HG03066 (cell line): ENCODE data around the gene LITAF.

Experiments
- ATAC-seq: cut with Tn5 transposase; IDR thresholded peaks from one replicate; pipeline ENCODE4 v1.9.1; 2021; ENCODE audit warnings: low read depth; ENCODE audit not compliant: unreplicated experiment

Gene LITAF

DNA sequence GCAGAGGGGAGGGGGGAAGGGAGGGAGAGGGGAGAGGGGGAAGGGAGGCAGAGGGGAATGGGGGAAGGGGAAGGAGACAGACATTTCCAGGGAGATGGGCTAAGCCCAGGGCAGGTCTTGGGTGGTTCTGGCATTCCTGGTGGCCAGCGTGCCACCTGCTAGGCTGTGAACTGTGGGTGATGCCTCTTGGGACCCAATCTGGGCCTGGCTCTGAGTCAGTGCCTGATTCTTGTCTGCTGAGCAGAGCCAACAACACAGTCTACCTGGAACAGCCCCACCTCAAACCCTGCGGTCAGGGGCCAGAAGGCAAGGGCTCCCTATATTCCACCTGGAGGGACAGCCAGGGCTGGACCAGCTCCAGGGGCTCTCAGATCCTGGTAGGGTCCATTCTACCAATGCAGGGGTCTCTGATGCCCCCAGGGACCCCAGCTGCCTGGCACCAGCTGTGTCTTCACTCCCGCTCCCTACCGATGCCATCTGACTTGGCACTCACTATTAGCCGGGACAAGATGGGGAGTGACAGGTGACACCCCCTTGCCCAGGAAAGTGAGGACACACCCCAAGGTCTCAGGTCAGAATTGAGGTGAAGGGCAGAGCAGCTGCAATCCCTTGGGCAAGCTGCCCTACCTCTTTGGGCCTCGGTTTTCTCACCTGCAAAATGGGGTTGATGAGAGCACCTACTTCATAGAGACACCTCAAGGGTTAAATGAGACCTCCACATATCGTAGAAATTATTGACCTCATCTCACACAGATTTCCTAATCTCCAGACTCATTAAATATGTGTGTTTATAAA lies 87.2 kb downstream of the LITAF start:
- ATAC-seq = no peak

DNA sequence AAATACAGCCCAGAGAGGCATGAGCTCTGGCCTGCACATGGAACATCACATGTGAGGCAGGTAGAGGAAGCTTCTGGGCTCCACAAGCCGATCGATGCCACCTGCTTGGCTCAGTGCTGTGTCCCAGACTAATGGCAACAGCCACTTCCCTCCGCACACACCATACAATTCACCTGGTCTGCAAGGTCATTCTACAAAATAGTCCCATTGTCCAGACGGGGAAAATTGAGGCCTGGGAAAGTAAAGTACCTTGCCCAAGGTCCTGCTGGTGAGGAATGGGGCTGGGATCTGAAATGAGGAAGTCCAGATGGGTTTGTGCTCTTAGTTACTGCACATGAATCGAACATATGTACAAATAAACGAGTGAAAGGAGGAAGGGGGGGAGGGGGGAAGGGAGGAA lies 88.0 kb downstream of the LITAF start:
- ATAC-seq = no peak

DNA sequence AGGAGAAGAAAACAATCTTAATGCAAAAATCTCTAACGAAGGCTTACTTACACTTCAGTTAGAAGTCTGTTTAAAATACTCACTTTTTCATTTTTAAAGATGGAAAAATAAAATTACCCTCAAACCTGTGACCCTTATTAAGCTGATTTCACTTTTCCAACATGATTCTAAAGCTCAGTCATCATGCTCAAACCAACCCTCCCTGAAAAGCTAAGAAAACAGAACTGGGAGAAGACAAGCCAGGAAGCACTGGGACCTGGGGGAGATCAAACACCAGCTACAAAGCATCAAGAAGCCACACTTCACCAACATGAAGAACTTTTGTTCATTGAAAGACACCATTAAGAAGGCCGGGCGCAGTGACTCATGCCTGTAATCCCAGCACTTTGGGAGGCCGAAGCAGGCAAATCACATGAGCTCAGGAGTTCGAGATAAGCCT lies 88.8 kb downstream of the LITAF start:
- ATAC-seq = no peak
